Epithelial cell of prostate (primary cell): ENCODE data around the gene GKN1.
"Not testable (repeated sequence)": the region's sequence is repeated elsewhere in the genome, so short reads cannot be mapped to it uniquely, and the experiment has no call there.

Experiments used
- DNase-seq: peaks from one replicate; pipeline ENCODE4 v3.0.0-alpha.2; 2011; ENCODE audit warnings: low read depth, low spot score
- H3K27ac ChIP-seq: fragments of 450-650 bp; 2 replicates; pipeline ENCODE4 v1.5.1; 2017; ENCODE audit warnings: mild to moderate bottlenecking

Gene GKN1

DNA sequence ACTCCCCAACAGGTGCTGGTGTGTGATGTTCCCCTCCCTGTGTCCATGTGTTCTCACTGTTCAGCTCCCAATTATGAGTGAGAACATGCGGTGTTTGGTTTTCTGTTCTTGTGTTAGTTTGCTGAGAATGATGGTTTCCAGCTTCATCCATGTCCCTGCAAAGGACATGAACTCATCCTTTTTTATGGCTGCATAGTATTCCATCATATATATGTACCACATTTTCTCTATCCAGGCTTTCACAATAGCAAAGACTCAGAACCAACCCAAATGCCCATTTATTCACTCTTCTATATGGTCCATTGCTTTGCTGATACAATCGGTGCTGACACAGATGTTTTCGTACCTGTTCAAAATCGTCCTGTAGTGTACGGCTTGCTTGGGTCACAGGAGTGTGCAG lies 19.0 kb upstream of the GKN1 start:
- DNase-seq, H3K27ac ChIP-seq: not testable (repeated sequence)

DNA sequence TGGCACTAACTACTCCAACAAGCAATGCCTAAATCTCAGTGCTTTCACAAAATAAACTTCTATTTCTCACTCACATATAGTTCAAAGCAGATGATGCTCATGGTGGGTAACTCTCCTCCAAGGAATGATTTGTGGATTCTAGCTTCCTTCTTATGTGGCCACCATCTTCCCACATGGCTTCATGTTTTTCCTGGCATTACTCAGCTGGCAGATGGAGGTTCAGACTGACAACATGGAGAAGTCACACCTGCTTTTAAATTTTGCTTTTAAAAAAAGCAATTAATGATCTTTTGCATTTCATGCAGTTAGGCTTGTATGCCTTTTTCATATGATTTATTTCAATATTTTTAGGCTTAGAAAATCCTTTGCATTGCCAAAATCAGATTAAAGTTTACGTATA lies 15.4 kb upstream of the GKN1 start:
- DNase-seq: no peak
- H3K27ac ChIP-seq: no peak overlapping the region

DNA sequence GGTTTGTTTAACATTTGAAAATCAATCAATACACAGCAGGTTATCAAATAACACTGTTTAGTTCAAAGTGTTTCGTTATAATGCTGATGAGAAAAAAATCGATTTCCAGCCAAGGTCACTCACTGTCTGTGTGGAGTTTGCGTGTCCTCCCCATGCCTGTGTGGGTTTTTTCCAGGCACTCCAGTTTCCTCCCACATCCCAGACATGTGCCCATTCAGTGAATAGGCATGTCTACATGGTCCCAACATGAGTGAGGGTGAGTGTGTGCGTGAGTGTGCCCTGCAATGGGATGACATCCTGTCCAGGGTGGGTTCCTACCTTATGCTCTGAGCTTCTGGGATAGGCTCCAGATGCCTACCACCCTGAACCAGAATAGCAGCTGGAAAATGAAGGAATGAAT lies 13.1 kb upstream of the GKN1 start:
- no peak overlapping the region for H3K27ac ChIP-seq
- DNase-seq: no peak

DNA sequence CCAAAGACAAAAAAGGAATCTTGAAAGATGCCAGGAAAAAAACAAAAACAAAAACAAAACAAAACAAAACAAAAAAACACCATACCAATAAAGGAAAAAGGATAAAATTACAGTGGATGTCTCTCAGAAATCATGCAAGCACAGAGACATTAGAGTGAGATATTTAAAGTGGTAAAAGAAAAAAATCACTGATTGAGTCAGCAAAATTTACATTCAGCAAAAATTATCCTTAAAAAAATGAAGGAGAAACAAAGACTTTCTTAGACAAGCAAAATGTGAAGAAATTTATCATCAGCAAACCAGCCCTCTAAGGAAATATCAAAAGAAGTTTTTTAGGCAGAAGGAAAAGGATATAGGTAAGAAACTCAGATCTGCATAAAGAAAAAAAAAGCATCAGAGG lies 10.2 kb upstream of the GKN1 start:
- no peak overlapping the region for H3K27ac ChIP-seq
- no peak for DNase-seq

DNA sequence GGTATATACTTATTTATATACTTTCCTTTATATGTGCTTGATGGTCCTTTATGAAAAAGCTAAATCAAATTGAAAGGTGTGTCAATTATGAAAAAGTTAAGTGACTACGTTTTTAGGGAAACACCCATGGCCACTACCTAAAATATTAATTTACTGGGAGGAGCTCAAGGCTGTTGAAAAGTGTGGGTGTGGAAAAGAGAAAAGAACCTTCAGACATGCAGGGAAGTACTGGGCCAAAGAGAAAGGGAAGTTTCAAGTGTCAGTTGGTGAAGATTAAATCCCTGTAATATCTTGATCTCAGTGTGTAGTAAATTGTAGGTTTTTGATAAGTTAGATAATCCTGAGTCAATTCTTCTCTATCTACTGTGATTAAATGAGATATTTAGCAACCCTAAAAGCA lies 6.2 kb upstream of the GKN1 start:
- no peak for DNase-seq

DNA sequence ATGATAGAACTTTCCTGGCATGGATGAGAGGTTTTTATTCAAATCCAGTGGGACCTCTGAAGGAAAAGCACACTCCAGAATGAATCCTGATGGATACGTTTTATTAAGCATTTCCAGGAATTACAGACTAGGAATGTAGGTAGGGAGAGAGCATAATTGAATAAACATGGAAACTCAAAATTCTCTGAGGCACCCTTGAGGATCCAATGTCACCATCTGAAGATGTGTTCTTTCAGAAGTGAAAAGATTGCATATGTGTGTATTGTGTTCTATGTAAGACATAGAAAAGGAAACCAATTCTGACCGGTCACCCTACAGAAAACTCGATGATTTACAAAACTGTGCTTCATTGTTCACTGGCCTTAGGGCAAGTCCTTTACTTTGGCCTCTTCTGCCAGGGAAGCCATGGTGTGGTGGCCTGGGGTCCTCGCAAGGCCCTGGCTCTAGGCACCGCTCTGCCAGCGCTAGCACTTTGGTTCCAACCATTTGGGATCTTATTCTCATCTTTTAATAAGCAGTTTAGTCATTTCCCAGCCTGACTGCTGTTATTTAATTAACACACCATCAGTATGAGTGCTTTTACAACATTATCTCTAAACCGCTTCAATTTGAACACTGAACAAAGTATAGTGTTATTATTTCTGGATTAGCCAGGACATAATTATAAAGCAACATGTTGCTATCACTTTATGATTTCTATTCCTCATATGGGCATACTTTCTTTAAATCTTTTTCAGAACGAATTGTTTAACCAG lies 4.5 kb upstream of the GKN1 start:
- DNase-seq: no peak
- no peak overlapping the region for H3K27ac ChIP-seq

More for the DNA sequence above, 6.2 kb upstream of the GKN1 start:
- H3K27ac ChIP-seq: no peak overlapping the region

DNA sequence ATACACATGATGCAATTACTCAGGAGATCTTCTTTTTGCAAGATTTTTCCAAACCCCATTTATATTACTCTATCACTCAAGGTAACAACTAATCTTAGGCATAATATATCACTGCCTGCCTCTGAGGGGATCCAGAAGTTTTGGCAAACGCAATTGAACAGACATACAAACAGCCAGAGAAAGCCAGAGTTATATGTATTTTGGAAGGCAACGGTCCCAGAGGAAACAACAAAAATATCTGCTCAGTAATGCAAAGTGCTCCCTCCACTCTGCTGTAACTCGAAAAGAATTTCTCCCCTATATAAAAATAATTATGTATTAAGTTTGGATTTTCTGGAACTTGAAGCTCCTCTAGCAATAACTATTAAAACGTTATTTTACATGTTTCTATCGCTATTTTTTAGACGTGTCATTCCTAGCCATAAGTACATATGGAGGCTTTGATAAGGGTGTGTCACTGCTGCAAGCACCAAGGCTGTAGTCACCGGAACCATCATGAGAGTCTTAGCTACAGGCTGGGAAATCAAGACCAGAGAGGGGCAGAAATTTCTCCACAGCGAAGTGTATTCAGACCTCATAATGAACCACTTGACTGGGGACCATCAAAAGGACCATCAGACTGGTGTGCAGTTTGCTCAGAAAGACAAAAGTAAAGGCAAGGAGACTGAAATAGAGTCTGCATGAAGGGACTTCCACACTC lies 3.7 kb upstream of the GKN1 start:
- DNase-seq: no peak
- H3K27ac ChIP-seq: peak overlapping the region; percentile 56

DNA sequence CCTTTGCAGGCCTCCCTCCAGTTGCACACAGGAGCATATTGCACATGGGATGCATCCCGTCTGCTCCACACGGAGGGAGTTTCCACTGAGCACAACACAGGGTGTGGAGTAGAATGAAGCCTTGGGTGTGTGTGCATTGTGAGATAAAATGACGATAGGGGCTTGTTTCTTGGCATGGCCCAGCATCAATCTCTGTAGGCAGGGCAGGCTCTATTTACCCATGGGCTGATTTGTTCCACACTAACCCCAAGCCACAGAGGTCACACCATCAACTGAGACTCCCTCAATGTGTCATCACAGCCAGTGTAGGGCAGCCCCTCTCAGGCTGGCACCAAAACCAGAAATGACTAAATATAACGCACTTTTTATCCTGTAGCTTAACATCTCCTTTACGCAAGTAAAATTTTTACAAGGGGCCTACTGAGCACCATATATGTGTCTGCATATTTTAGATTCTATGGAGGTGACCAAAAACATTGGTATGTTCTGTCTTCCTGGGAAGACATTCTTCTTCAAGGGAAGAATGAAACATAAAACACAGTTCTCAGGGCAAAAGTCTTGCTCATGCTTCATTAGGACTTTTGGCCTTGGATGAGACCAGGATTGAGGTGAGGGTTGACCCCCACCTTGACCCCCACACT lies 2.7 kb upstream of the GKN1 start:
- peak overlapping the region; percentile 56 for H3K27ac ChIP-seq
- DNase-seq: peak; percentile 72

DNA sequence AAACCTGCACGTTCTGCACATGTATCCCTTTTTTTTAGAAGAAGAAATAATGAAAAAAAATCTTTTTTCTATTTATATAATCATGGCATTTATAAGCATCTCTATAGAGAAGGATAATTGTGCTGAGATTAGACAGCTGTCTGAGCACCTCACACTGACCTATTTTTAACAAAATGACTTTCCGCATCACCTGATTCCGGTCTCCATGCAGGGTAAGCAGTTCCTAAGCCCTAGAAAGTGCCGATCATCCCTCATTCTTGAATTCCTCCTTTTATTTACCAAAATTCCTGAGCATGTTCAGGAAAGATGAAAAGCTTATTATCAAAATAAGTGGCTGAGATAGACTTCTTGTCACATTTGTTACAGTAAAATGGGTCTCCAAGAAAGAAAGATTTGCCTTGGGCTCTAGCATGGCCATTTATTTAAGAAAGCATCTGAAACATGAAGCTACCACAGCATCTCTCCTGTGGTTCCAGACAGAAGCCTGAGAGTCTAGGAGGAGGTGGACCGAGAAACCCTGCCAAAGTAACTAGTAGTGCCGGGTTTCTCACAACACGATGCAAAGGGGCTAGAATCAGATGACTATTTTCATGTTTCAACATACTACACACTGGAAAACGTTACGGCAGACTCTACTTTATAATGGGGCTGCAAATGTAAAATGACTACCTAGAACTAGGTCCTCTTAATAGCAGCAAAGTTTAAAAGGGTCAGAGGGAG lies 670 bp downstream of the GKN1 start:
- no peak overlapping the region for H3K27ac ChIP-seq
- DNase-seq: no peak

DNA sequence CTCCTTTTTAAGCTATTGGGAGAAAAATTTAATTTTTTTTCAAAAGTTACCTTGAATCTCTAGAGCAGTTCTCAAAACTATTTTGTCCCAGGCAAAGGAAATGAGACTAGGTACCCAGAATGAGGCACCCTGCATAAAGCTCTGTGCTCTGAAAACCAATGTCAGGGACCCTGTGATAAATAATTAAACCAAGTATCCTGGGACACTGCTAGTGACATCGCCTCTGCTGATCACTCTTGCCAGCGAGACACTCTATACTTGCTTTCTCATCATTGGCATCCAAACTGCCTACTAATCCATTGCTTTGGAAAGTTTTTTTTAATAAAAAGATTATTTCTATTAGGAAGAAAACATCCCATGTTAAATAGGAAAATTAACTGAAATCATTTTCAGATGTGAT lies 1.4 kb downstream of the GKN1 start:
- no peak for DNase-seq
- no peak overlapping the region for H3K27ac ChIP-seq

DNA sequence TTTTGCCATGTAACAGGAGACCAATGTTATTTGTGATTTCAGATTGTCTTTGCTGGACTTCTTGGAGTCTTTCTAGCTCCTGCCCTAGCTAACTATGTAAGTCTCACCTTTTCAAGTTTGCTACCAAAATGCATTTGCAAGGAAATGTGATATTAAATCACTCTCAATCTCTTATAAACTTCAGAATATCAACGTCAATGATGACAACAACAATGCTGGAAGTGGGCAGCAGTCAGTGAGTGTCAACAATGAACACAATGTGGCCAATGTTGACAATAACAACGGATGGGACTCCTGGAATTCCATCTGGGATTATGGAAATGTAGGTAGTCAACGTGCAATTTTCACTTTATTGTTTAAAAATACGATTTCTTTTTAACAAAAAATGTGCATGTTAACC lies 3.0 kb downstream of the GKN1 start:
- no peak for DNase-seq
- no peak overlapping the region for H3K27ac ChIP-seq

DNA sequence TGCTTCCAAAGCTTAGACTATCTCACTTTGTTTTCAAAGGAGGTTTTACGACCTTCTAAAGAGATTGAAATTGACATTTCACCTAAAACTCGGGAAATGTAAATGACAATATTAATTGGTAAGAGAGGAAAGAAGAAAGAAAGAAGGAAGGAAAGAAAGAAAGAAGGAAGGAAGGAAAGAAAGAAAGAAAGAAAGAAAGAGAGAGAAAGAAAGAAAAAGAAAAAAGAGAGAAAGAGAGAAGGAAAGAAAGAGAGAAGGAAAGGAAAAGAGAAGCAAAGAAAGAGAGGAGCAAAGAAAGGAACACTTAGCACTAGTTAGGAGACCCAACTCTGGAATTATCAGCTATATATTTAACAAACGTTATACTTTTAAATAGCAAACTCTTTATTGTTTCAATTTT lies 3.7 kb downstream of the GKN1 start:
- DNase-seq: no peak
- no peak overlapping the region for H3K27ac ChIP-seq

DNA sequence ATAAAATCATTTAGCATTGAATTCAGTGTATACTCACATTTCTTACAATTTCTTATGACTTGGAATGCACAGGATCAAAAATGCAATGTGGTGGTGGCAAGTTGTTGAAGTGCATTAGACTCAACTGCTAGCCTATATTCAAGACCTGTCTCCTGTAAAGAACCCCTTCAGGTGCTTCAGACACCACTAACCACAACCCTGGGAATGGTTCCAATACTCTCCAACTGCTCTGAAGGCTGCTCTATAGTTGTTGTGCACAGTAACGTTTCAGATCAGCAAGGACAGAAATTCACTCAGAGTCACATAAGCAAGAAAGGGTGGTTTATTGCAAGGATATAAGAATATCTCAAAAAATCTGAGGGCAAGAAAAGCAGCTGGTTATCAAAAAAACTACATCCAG lies 6.5 kb downstream of the GKN1 start:
- DNase-seq: no peak
- H3K27ac ChIP-seq: no peak overlapping the region

DNA sequence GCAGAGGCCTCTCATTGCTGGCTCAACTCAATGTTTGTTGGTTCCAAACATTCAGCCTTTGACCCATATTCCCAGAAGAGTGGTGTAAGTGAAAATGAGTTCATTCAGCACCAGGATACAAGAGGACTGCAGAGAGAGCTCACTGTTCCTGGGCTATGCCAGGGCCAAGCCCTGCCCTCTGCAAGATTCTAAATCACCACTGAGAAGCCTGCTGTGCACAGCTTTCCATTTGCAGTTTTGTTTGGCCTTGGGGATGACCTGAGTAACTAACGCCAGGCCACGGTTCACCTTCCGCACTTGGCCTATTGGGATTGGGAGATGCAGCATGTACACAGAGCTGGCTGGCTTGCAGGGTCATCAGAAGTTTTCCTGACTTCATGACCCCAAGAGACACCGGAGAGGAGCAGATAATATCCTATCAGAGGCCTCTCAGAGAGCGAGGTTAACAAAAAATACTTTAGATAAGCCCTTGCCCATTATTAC lies 12.6 kb downstream of the GKN1 start:
- no peak overlapping the region for H3K27ac ChIP-seq
- DNase-seq: no peak

DNA sequence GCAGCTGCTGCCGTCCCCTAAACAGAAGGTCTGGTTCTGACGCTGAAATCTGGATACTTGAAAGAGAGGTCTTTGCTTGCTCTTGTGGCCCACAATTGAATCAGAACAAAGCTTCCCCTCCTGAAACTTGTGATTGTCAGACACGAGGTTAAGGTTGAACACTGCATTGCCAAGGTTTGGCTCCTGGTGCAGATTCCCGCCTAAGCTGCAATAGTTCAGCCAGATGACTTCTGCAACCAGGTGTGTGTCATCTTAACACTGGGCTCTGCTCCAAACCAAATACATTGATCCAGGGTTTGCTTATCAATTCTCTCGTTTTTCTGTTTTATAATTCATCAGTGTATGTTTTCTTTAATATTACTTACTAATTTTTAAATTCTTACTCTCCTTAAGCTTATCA lies 14.6 kb downstream of the GKN1 start:
- DNase-seq: no peak

DNA sequence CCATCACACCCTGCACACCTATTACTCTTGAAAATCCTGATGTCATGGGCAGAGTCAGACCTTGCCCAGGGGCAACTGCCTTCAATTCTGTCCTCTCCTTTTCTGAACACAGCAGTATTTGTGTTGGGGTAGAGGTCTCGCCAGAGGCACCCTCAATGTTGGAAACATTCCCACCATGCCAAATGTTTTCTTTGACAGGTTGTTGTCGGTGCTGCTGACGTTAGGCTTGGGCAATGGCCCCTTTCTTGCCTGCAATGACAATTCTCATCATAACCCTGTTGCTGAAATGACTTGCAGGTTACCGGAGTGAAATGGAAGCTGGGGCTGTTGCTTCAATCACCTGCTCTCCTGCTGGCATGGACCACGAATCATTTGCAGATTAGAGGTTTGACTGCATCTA lies 17.9 kb downstream of the GKN1 start:
- no peak for DNase-seq
- no peak overlapping the region for H3K27ac ChIP-seq

More for the DNA sequence above, 14.6 kb downstream of the GKN1 start:
- no peak overlapping the region for H3K27ac ChIP-seq

DNA sequence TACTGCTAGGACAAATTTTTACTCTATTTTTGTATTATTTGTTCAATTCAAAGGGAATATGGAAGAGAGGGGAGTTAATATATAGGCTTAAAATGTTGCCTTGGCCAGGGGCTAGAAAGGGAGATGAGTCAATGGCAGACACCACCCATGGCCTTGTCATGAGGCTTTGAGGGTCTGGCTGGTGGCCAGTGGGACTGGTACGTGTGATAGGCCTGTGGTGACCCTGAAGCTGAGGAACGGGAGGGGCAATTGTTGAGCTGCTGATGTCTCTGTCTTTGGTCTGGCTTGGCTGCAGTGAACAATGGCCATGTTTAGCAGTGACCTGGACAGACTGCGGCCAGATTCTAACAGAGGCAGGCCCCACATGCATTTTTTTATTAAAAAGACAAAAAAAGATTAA lies 18.5 kb downstream of the GKN1 start:
- no peak overlapping the region for H3K27ac ChIP-seq
- DNase-seq: no peak

DNA sequence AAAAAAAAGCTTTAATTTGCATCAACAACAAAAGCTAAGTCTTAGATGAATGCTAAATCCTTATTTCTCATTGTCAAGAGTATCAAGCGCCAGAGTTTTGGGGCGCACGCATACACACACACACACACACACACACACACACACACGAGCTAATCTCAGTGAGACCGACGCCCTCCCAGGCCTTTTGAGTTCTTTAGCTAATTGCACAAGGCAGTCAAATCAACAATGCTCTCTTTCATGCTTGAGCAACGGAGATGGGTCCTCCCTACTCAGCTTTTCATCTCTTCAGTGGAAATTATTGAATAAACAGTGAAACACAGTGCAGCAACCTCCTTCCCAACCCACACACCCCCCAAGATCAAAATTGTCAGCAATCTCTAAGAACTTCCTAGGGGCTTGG lies 19.2 kb downstream of the GKN1 start:
- no peak overlapping the region for H3K27ac ChIP-seq
- DNase-seq: no peak

DNA sequence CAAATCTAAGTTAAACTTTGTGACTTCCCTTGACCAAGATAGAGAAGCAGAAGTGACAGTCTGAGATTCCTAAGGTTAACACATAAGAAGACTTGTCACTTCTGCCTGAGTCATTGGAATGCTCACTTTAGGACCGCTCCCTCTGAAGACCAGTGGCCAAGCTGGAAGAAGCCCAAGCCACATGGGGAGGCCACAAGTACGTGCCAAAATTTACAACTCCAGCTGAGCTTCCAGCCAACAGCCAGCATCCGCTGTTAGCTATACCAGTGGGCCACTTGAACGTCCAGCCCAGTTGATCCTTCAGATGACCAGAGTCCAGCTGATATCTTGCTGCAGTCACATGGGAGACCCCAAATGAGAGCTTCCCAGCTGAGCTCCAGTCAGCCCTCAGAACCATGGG lies 20.4 kb downstream of the GKN1 start:
- no peak overlapping the region for H3K27ac ChIP-seq
- no peak for DNase-seq

DNA sequence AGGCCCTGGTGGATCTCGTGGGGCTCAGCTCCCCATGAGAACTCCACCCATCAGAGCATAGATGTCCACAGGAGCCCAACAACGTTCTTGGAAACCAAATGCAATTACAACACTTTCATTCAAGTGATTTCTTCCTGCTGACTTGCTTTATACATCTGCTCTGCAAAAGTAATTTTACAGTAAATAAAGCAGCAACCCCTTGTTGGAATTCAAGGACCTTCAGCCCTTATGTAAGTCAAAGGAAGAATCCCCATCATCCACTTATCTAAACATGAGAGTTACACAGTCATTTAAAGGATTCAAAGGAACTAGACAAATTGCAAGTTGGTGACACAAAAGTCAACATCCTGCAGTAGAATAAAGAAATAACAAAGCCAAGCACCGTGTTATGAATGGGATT lies 21.5 kb downstream of the GKN1 start:
- no peak overlapping the region for H3K27ac ChIP-seq
- no peak for DNase-seq

DNA sequence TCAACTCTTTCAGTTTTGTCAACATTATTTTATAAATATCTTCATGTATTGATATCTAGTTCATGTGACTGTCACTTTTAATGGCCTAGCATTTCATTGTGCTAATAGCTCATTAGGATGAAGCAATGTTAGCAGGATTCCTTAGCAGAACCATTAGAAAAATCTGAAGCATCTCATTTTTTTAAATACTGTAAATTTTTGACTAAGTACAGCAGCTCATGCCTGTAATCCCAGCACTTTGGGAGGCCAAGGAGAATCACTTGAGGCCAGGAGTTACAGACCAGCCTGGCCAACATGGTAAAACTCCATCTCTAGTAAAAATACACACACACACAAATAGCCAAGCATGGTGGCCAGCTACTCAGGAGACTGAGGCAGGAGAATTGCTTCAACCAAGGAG lies 23.0 kb downstream of the GKN1 start:
- H3K27ac ChIP-seq: no peak overlapping the region
- no peak for DNase-seq
